ENCODE measurements around the gene ROS1.
A peak's percentile ranks its signal among the peaks of the same experiment; 100 is the strongest.

ROS1 gene

DNA sequence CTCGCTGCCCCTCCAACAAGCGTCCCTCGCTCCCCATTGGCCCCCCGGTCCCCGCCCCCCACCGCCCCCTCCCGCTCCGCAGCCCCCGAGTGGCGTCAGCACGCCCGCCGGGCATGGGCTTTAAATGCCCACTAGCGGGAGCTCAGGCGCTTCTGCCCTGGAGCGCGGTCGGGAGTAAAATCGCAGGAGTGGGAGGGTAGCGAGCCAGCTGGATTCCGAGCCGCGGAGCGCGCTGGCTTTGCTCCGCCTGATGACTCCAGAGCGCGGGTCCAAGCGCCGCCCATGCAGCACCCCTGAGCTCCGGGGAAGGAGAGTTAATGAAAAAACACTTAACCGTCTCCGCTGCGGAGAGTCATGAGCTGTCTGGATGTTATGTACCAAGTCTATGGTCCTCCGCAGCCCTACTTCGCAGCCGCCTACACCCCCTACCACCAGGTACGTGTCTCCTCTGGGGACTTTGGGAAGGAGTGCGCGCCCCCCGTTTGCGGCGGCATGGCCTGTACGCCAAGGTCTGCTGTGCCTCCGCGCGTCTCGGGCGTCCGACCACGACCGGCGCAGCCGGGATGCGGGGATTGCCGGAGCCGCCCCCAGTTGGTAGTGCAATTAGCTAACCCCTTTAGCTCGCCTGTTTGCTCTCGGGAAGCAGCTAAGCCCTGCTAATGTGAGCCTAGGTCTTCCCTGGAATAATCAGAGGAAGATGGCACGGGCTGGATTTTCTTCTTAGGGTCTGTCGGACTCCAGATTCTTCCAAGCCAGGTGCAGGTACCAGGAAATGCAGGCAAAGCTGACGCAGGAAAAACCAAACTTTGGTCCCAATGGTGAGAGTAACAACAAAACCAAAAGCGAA is 160.1 kb downstream of the ROS1 start, which contains the start of gene VGLL2:
Gene VGLL2, plus strand, starts transcription at position 149 of the 847 bp plus-strand sequence. Its CDS starts 206 bp downstream, at position 355.
- peak; percentile 79 for DNase-seq

DNA sequence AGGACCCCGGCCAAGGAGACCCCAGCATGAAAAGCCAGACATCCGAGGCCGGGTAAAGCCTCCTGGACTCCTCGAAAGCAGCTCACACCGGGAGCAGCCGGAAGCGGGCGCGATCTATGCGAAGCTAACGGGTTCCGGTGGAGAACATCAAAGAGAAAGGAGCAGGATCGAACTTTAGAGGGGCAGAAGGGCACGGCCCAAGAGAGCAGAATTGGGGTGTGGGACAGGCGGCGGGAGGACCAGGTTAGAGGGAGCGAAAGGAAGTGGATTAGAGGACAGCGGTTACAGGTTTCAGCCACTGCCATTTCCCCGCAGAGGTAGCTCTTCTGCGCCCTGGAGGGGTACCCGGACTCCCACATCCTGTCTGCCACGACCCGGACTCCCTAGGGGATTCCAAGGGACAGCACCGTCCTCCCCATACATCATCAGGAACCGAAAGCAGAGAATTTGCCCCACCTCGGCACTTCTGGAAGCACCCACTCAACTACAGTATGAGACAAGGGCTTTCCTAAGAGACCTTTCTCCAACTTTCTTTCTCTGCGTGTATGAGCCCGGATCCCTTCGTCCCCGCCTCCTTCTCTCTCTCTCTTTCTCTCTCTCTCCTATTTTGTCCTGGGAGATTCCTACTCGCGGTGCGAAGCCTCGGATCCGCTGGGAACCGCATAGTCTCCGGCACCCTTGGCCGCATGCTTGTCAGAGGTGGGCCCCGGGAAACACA is 160.9 kb downstream of the ROS1 start:
- DNase-seq, result peak; percentile 74

DNA sequence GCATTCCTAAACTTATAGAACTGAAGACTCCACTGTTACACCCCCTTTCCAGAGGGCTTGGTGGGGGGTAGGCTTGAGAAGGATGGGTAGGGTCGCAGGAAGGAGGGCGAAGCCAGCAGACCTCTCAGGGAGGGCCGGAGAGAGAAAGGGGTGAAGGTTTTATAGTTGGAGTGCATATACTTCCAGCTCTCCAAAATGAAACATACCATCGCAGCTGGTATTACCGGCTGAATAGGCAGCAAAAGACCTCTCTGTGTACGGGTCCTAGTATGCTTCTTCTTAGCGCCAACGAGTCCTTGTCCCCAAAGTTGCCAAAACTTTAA is 161.4 kb downstream of the ROS1 start:
- DNase-seq, result no peak

DNA sequence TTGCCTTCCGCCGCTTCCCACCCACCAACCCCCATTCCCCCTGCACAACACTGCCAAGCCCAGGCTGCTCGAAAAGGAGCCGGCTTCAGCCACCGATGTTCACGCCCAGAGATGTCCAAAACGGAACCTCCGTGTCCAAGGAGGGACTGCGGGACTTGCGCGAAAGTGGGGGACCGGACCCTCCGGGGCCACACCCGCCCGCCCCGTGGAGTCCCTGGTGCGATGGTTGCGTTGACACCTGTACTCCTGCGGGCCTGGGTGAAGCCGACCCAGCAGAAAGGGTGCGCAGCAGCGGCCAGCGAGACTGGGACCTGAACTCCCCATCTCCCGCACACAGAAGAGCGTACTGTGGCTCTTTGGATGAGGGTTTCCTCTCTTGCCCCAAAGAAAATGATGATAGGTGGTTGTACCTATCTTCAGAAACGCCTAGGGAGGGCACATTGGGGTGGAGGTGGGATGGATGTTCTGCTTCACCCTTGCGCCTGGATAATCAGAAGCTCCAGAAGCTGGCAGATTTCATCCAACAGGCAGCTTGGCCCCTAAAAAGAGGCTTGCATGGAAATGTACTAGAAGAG is 162.3 kb downstream of the ROS1 start:
- no peak for DNase-seq

DNA sequence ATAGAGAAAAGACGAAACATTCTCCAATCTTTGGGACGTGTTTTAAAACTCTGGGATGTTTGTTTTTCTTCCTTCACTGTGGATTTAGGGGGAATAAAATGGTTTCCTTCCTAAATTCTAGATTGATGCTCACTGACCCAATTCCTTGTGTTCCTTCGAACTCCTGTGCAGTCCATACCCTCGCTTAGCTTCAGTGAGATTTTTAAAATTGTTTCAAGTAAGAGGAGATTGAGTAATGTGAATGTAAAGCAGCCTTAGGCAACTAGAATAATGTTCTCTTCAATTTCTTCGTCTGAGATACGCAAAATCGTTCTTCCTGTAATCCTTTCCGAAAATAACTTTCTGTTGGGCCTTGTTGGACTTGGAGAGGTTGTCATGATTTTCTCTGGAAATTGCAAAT is 162.9 kb downstream of the ROS1 start:
- DNase-seq, result no peak

DNA sequence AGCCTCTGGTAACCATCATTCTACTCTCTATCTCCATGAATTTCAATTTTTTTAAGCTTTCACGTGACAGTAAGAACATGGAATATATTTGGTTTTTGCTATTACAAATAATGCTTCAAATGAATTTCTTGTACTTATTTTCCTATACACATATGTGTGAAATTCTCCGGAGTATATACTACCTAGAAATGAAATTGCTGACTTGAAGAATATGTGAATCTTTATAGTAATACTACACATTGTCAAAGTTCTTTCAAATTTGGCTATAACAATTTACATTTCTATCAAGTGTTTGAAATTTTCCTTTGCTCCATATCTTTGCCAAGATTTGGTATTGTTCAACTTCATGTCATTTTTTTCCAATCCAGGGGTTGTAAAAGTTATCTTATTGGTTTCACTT is 172.0 kb downstream of the ROS1 start:
- no peak for DNase-seq

DNA sequence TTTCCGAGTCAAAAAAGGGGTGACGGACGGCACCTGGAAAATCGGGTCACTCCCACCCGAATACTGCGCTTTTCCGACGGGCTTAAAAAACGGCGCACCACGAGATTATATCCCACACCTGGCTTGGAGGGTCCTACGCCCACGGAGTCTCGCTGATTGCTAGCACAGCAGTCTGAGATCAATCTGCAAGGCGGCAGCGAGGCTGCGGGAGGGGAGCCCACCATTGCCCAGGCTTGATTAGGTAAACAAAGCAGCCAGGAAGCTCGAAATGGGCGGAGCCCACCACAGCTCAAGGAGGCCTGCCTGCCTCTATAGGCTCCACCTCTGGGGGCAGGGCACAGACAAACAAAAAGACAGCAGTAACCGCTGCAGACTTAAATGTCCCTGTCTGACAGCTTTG is 180.8 kb downstream of the ROS1 start:
- peak; percentile 73 for DNase-seq

DNA sequence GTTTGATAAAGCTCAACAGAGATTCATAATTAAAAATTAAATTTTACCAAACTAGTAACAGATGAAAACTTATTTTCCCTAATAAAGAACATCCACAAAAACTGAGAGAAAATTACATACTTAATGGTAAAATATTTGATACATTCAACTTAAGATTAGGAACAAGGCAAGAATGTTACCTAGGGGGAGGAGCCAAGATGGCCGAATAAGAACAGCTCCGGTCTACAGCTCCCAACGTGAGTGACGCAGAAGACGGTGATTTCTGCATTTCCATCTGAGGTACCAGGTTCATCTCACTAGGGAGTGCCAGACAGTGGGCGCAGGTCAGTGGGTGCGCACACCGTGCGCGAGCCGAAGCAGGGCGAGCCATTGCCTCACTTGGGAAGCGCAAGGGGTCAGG is 181.2 kb downstream of the ROS1 start:
- peak; percentile 53 for DNase-seq
